GM10847 (cell line): Measurements from ENCODE around the gene LMCD1.

Experiments
- POLR2A ChIP-seq: IDR thresholded peaks from 2 replicates; pipeline ENCODE4 v1.6.1; 2011; ENCODE audit not compliant: insufficient read length; ENCODE audit errors: extremely low read depth

Gene LMCD1

GRCh38 chr3:8516047-8516661, 14.5 kb downstream of the LMCD1 start:
- TF ChIP-seq POLR2A, result no peak

GRCh38 chr3:8516783-8517182, 15.2 kb downstream of the LMCD1 start:
- TF ChIP-seq POLR2A, result no peak

DNA sequence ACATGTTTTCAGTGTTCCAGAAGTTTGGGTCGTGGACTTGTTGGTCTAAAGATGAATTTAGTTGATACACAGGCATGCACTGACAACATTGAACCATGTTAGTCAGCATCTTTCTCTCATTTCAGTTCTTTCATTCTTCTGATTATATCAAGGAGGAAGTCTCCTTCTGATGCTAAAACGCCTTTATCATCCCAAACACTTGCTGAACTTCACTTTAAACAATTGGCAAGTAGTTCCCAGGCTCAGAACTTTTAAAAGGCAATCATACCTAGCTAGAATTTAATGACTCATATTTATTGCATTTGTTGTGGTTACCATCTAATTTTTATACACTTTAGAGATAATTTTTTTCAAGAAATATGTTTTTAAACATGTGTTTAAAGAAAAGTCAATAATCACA, 15.9 kb downstream of the LMCD1 start:
- TF ChIP-seq POLR2A, result no peak

GRCh38 chr3:8518138-8518537, 16.5 kb downstream of the LMCD1 start:
- no peak for TF ChIP-seq POLR2A

GRCh38 chr3:8519156-8519555, 17.5 kb downstream of the LMCD1 start:
- TF ChIP-seq POLR2A, result no peak

DNA sequence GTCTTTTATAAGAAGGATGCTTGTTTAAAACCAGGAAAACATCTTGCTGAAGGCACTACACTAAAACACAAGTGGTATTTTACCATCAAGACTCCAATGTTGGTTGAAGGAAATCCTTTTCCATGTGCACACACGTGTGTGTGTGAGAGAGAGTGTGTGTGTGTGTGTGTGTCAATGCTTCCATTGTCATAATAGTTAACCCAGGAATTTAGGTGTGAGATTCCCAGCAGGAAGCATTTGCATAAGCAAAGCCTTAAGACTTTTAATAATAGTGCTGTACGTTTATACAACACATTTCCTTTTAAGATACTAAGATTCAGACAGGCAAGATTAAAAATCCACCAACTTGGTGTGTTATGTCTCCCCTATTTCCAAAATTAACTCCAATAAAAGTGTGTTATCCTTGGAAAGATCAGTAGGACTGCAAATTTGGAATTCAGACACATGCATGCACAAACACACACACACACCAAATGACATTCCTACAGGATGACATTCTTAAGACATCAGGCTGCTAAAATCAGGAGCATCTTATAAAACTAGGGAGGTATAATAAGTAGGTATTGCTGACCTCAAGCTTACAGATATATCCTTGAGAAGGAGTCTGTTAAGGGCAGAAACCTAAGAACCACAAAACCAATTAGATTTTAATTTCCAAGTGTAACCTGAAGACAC, 18.3 kb downstream of the LMCD1 start:
- TF ChIP-seq POLR2A, result no peak

GRCh38 chr3:8520816-8521403, 19.3 kb downstream of the LMCD1 start:
- no peak for TF ChIP-seq POLR2A

DNA sequence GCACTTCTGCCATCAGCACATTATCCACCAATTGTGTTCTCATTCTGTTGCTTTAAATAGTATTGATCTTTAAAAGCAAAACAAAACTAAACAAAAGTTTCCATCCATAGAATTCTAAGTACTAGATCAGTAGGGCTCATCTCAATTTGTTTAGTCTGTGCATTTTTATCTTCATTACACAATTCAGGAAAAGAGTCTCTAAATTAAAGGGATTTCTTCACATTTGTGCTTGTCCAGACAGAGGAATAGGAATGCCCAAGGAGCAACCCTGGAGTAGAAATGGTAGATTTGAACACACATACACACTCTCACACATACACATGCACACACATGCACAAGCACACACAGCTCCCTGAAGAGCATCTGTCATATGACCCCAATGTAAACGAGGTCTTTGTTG, 21.4 kb downstream of the LMCD1 start:
- TF ChIP-seq POLR2A, result no peak

DNA sequence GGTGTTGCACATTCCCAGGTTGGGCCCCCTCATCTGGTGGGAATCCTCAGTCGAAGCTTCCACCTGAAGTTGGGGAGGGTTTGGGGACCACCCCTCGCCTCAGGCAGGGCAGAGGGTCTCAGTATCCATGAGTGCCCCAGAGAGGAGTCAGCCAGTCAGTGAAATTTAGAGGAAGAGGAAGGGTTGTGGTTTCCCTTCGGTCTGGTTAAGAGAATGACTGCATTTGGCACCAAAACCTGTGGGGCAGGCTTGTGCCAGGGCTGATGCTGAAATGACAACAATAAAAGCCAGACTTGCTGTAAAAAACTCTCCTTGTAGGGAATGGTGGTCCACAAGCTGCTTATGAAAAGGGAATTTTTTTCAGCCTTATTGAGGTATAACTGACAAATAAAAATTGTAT, 22.6 kb downstream of the LMCD1 start:
- TF ChIP-seq POLR2A, result no peak

GRCh38 chr3:8524656-8525399, 23.2 kb downstream of the LMCD1 start:
- no peak for TF ChIP-seq POLR2A

DNA sequence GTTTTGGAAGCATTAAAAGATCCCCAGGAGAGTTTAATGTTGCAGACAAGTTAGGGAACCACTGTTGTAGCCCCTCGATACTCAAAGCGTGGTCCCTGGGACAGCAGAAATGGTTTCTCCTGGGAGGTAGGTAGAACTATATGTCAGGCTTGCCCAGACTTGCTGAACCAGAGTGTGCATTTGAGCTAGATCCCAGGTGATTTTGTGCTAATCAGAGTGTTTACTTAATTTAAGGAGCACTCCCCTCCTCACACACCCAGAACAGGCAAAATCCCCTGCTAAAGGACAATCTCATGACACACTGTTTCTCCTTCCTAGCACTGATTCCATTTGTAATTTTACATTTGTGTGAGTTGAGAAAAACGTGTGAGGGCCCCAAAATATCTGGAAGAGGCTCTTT, 24.3 kb downstream of the LMCD1 start:
- no peak for TF ChIP-seq POLR2A

GRCh38 chr3:8529181-8529637, 27.6 kb downstream of the LMCD1 start:
- TF ChIP-seq POLR2A, result no peak

DNA sequence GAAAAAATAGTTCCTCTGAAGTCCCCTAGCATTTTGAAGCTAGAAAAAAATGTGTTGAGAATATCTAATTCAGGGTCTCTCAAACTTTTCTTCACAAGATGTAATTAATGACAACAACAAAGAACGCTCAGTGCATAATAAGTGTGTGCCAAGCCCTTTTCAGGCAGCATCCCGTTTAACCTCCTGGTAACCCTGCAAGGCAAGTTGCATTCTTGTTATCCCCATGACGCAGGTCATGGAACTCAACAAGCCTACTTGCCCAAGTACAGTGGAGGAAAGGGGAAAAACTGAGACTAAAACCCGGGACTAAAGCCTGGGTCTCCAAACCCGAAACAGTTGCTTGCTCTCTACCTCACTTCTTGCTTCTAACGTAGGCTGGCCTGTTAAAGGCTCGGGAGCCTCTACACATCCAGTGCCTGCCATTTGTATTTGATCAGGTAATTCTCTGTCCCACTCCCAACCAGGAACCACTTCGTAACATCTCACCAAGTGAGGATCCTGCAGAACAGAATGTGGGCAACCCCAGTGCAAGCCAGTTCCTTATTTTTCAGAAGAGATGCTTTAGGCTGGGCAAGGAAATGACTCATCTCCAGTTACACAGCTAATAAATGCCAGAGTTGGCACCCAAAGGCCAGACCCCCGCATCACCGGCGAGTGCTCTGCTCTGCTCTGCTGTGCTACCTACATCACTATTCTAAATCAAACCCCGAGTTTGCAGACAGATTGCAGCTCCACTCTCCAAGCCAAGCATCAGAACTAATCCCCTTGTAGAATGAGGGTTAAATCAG, 28.3 kb downstream of the LMCD1 start:
- TF ChIP-seq POLR2A, result no peak

GRCh38 chr3:8530581-8530980, 29.0 kb downstream of the LMCD1 start:
- no peak for TF ChIP-seq POLR2A

- no peak for TF ChIP-seq POLR2A
Observed at GRCh38 chr3:8532251-8532871, 30.7 kb downstream of the LMCD1 start.
